ENCODE data around the gene SMCR8. TPM values are rescaled to one million over a fixed set of nuclear protein-coding genes. Genes with fewer than 3 reads are reported as not detected.
A peak's percentile ranks its signal among the peaks of the same experiment; 100 is the strongest.

The SMCR8 gene
- total RNA-seq, 1 experiment from 2014 or later = 22.4 TPM

DNA sequence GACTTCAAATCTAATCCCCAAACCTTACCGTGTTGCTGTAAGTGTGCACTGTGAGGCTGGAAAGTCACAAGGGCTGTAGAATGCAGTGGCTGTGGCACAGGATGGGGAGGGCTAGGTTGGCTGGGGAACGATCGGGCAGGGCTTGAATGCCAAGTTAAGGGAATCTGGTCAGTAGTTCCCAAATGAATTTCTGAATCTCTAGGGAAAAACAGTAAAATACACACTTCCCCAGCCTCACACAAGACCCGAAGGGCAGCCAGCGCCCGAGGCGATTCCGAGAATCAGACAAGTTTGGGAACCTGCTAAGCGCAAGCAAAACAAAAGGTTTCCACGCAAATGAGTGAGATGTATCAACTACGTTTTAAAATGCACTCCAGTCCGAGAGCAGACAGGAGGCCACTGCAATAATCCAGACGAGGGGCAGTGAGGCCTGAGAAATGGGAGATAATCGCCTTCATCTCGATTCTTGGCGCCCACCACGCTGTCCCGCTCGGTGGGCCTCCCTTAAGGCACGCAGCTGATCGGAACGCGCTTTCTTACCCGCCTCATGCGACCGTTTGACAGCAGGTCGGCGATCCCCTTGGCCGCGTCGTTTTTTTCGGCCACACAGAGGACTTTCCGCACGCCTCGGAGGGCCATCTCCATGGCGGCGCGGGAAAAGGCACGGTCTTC lies 898 bp upstream of the SMCR8 start:
- peak overlapping the region; percentile 98 to 100 for H3K4me3 Mint-ChIP-seq
- Histone ChIP-seq H3K27ac (ENCODE audit: insufficient read length, low read depth, low read length) (no peak overlapping the region), H2BK15ac (ENCODE audit: low read depth, low read length) (no peak overlapping the region), H3K23ac (ENCODE audit: insufficient read length, low read depth, low read length) (peak overlapping the region; percentile 69), H3K4me2 (ENCODE audit: insufficient read depth, insufficient read length, low read length) (peak overlapping the region; percentile 100), H4K20me1 (ENCODE audit: control insufficient read depth, insufficient read depth, insufficient read length) (no peaks in the 10 kb centered on the region), H4K91ac (ENCODE audit: insufficient read length, low read depth, low read length) (no peak overlapping the region), H2BK5ac (ENCODE audit: insufficient read length, low read length) (no peak overlapping the region), H3K4me1 (ENCODE audit: insufficient read depth, low read length) (peaks cover 2% of the 10 kb centered on the region; the same call in 1 of the 2 replicates), H3K27me3 (ENCODE audit: insufficient read depth, low read length) (no peaks in the 10 kb centered on the region), H3K79me1 (ENCODE audit: insufficient read depth, low read depth, low read length, poor library complexity, severe bottlenecking) (peaks cover 43% of the 10 kb centered on the region), H2BK12ac (ENCODE audit: insufficient read length, low read depth, low read length) (no peak overlapping the region), H2AK5ac (ENCODE audit: insufficient read length, low read length) (no peak overlapping the region), H2AFZ (ENCODE audit: low read length) (no peak overlapping the region), H2BK120ac (ENCODE audit: low read depth, low read length, poor library complexity, severe bottlenecking) (no peak overlapping the region), H3K79me2 (ENCODE audit: insufficient read depth, low read length) (peaks cover 42% of the 10 kb centered on the region; the same call in 1 of the 2 replicates), H3K14ac (ENCODE audit: insufficient read depth, low read length) (peak overlapping the region; percentile 59), H4K8ac (replicated peaks; ENCODE audit: insufficient read length, low read depth, low read length) (no peak overlapping the region), H3T11ph (ENCODE audit: low read length) (no peak overlapping the region), H3K23me2 (ENCODE audit: insufficient read length, low read depth, low read length, poor library complexity, severe bottlenecking) (peaks cover 15% of the 10 kb centered on the region), H2BK20ac (ENCODE audit: low read depth, low read length, poor library complexity, severe bottlenecking) (no peak overlapping the region), H3K56ac (ENCODE audit: insufficient read length, low read depth, low read length) (no peak overlapping the region), H3K9ac (ENCODE audit: extremely low read depth, insufficient read length, low read length) (peak overlapping the region; percentile 87), H3K4ac (ENCODE audit: low read depth, low read length) (no peak overlapping the region), H3K9me3 (ENCODE audit: control insufficient read depth, low read depth, low read length) (no peaks in the 10 kb centered on the region), H4K5ac (ENCODE audit: insufficient read length, low read depth, low read length) (no peak overlapping the region), H3K18ac (ENCODE audit: insufficient read length, low read depth, low read length) (peak overlapping the region; percentile 43)
- WGBS (ENCODE audit: extremely low coverage, insufficient read length, low lambda C conversion rate) = no CpG with 5 or more reads among the region's 39 CpGs
- no peaks in the 10 kb centered on the region; a peak in 2 of 5 replicates for H3K9me3 Mint-ChIP-seq
- peaks cover 42 to 44% of the 10 kb centered on the region in 2 experiments for H3K4me1 Mint-ChIP-seq
- peak overlapping the region; percentile 47 to 100 (median 100); a peak in 5 of 7 replicates for H3K27ac Mint-ChIP-seq
- peaks cover 29 to 63% (median 58%) of the 10 kb centered on the region in 3 experiments; a peak in 6 of 7 replicates for H3K36me3 Mint-ChIP-seq (ENCODE audit: insufficient read depth in 1 of 3, low read depth in 3 of 3)
- TF ChIP-seq, protein P1, sequence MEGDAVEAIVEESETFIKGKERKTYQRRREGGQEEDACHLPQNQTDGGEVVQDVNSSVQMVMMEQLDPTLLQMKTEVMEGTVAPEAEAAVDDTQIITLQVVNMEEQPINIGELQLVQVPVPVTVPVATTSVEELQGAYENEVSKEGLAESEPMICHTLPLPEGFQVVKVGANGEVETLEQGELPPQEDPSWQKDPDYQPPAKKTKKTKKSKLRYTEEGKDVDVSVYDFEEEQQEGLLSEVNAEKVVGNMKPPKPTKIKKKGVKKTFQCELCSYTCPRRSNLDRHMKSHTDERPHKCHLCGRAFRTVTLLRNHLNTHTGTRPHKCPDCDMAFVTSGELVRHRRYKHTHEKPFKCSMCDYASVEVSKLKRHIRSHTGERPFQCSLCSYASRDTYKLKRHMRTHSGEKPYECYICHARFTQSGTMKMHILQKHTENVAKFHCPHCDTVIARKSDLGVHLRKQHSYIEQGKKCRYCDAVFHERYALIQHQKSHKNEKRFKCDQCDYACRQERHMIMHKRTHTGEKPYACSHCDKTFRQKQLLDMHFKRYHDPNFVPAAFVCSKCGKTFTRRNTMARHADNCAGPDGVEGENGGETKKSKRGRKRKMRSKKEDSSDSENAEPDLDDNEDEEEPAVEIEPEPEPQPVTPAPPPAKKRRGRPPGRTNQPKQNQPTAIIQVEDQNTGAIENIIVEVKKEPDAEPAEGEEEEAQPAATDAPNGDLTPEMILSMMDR (conservative IDR thresholded peaks at IDR 0.05) = no peak
- H3K27me3 Mint-ChIP-seq (ENCODE audit: low read depth) = no peaks in the 10 kb centered on the region
- no peak for DNase-seq
